ENCODE measurements around the gene PTPRN2.
"Not testable (repeated sequence)": the region's sequence is repeated elsewhere in the genome, so short reads cannot be mapped to it uniquely, and the experiment has no call there.

Gene PTPRN2

GRCh38 chr7:158535079-158535478 lies 52.5 kb downstream of the PTPRN2 start:
- in situ Hi-C loops (cut with HindIII; ENCODE audit: low sequenced_read_pairs) = no loop called here

DNA sequence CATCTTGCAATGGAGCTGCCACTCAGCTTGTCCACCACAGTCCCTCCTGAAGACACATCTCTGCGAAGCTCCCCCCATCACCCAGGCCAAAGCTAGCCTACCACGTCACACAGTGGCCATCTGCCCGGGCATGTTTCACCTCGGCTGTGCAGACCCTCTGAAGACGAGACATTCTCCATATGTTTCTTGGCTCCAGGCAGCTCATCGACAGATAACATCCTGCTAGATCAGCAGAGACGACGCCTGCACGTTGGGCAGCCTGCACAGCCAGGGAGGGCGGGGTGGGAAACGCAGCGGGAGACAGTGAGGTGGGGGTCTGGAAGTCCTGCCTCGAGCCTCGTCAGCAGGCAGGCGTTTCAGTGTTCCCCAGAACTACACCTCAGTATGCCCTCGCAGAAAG lies 53.0 kb downstream of the PTPRN2 start:
- in situ Hi-C loops (cut with HindIII; ENCODE audit: low sequenced_read_pairs) = no loop called here

DNA sequence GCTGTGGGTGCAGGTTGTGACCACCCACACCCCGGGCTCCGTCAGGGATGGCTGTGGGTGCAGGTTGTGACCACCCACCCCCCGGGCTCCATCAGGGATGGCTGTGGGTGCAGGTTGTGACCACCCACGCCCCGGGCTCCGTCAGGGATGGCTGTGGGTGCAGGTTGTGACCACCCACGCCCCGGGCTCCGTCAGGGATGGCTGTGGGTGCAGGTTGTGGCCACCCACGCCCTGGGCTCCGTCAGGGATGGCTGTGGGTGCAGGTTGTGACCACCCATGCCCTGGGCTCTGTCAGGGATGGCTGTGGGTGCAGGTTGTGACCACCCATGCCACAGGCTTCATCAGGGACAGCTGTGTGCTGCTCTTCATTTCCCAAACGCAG lies 53.5 kb downstream of the PTPRN2 start:
- in situ Hi-C loops (cut with HindIII; ENCODE audit: low sequenced_read_pairs) = not testable (repeated sequence)

DNA sequence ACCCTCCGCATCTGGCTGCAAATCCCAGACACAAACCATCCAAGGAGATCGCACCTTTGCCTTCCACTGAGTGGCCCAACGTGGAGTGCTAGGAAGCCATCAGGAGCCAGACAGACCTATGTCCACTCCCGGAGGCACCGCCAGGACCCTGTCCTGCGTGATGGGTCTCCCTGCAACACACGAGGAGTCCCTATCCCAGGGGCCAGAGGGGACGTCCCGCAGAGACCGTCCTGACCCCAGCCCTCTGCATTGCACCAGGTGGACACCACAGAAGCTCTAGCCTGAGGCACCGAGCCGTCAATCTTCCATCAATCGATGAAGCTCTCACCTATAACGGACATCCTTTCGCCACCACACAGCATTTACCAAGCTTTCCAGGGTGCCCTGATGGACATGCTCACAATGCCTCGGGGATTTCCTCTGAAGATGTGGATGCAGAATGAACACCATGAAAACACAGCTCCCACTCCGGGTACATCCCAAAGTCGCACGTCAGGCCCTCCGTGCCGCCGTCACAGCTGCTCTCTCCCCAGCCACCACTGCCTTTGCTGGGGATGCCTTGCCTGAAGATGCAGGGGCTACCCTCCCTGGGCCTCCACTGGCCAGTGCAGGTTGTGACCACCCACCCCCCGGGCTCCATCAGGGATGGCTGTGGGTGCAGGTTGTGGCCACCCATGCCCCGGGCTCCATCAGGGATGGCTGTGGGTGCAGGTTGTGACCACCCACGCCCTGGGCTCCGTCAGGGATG lies 54.1 kb downstream of the PTPRN2 start:
- in situ Hi-C loops (cut with HindIII; ENCODE audit: low sequenced_read_pairs) = no loop called here

DNA sequence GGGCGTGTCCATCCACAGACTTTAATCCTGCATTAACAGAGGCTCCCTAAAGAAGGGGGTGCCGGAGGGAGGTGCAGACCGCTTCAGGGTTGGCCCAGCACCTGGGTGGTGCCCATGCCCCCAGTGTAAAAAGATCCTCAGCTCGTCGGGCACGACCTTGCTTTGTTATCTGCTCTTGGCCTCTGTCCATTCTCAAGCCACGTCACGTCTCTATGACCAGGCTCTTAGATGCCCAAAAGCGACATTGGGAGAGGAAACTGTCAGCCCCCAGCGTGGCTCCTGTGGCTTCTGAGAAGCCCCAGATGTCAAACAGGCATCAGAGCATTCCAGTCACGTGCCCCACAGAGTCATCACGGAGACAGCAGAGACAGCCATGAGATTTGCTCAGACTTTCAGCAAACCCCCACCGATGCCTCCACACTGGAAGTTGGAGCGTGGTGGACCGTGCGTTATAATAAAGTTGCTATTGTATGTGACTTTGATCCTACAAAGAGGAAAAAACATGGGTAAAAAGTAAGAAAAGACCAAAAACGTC lies 55.5 kb downstream of the PTPRN2 start:
- in situ Hi-C loops (cut with HindIII; ENCODE audit: low sequenced_read_pairs) = no loop called here

GRCh38 chr7:158531661-158532060 lies 56.0 kb downstream of the PTPRN2 start:
- in situ Hi-C loops (cut with HindIII; ENCODE audit: low sequenced_read_pairs) = no loop called here

DNA sequence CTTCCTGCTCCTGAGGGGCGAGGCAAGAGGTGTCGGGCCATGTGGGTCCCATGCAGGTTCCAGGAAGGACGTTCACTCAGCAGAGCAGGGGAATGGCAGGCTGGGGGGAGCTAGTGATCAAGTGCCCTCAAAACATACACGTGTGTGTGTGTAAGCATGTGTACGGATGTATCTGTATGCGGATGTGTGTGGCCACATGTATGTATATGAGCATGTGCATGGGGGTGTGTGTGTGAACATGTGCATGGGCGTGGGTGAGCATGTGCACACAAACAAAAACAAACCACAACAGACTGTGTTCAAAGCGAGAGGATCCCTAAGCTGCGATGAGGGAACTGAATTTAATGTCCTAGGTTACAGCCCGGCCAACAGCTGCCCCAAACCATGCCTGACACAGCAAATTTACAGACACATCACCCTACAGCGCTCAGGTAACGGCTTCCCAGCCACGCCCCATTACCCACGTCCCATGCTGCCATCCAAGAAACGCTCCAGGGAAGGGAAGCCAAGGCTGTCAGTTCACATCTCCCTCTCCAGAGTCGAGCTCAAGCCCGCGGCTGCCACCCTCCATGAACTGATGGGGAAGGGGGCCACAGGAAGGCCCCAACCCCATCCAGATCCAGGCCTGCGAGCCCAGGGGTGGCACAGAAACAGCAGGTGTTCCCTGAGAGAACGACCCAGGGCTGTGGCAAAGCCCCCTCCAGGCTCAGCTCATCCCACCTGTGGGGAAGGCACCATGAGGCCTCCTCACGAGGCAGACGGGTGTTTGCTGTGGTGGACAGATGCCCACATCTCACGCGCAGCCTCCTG lies 56.6 kb downstream of the PTPRN2 start:
- in situ Hi-C loops (cut with HindIII; ENCODE audit: low sequenced_read_pairs) = no loop called here

DNA sequence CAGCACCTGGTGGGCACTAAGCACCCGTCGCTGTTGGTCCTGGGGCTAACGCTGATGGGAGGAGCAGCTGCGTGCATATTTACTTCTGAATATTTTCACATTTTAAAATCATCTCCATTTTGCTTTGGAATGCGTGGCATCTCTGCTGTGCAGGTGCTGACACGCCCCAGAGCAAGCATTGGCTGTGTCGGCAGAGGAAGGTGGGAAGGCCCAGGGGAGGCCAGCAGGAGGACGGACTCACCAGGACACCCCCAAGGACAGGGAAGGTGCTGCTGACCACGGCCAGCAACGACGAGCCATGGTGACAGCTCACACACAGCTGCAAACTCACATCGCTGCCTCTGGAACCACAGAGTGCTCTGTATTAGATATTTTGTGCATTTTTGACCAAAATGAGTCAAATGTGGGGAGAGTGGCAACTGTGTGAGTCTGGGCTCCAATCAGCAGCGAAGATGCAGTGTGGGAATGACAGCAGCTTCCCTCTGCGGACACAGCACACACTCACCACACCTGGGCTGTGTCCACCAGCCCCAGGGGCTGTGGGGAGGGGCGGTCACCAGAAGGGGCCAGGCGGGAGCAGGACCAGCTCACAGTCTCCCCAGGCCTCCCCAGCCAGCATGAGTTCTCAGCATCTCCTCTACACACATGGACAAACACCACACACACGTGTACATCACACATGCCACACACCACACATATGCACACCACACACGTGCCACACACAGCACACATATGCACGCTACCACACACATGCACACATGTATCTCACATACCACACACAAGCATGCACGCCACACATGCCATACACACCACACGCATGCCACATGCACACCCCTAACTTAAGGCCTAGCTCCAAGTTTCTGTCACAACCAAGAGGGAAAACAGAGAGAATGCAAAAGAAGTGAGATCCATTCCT lies 58.2 kb downstream of the PTPRN2 start:
- in situ Hi-C loops (cut with HindIII; ENCODE audit: low sequenced_read_pairs) = no loop called here

DNA sequence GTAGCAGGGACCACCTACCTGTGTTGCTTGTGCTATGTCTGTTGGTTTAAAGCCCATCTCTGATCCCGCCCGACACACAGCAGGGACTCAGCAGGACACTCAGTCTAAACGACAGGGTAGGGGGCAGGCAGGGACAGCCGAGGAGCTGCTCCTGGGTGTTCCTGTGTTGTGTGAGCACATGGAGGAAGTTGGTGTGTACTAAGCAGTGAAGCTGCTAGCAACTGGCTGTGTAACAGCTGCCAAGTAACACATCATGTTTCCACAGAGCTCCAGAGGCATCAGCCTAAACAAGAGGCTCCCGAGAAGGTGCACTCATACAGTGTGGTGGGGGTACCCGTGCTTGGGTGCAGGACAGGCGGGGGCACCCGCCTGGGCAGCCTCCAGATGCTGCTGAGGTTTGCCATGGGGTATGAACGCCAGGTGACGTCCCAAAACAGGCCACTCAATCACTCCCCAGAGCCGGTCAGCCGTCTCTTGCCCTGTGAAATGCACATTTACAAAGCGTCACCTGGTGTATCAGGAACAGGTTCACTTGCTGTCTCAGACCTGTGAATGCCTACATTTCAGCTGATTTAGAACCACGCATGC lies 59.6 kb downstream of the PTPRN2 start:
- in situ Hi-C loops (cut with HindIII; ENCODE audit: low sequenced_read_pairs) = no loop called here

DNA sequence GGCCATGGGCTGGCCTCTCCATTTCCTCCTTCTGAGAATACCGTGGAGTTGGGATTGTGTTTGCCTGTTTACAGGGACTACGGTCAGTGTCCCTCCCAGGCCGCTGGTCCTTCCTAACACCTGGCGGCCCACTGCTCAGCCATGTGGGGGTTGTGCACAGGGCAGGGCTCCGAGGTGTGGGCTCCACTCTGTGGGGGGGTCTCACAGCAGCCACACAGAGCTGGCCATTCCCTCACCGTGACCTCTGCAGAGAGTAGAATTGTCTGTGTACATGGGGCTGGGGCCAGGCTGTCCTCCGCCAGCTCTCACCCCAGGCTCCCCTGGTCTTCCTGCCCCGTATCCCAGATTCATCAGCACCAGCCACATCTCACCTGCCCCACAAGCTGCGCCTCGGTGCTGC lies 60.1 kb downstream of the PTPRN2 start:
- in situ Hi-C loops (cut with HindIII; ENCODE audit: low sequenced_read_pairs) = no loop called here

DNA sequence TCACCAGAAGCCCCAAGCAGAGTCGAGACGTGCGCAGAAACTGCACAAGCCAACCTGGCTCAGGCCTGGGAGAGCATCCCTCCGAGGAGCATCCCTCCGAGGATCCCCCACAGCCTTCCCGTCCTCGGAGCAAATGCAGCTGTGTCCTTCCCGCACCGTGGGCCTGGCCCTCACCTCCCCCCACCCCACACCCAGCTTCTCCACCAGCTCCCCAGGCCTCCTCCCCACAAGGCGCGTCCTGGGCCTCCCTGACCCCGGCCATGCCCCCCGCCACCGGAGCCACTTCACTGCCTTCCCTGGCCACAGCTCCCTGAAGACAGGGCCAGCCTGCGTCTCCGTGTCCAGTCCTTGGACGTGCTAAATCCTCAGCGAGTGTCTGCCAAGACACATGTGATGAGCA lies 60.6 kb downstream of the PTPRN2 start:
- in situ Hi-C loops (cut with HindIII; ENCODE audit: low sequenced_read_pairs) = no loop called here

GRCh38 chr7:158526531-158526930 lies 61.1 kb downstream of the PTPRN2 start:
- in situ Hi-C loops (cut with HindIII; ENCODE audit: low sequenced_read_pairs) = no loop called here

GRCh38 chr7:158525648-158526484 lies 61.8 kb downstream of the PTPRN2 start:
- in situ Hi-C loops (cut with HindIII; ENCODE audit: low sequenced_read_pairs) = no loop called here

DNA sequence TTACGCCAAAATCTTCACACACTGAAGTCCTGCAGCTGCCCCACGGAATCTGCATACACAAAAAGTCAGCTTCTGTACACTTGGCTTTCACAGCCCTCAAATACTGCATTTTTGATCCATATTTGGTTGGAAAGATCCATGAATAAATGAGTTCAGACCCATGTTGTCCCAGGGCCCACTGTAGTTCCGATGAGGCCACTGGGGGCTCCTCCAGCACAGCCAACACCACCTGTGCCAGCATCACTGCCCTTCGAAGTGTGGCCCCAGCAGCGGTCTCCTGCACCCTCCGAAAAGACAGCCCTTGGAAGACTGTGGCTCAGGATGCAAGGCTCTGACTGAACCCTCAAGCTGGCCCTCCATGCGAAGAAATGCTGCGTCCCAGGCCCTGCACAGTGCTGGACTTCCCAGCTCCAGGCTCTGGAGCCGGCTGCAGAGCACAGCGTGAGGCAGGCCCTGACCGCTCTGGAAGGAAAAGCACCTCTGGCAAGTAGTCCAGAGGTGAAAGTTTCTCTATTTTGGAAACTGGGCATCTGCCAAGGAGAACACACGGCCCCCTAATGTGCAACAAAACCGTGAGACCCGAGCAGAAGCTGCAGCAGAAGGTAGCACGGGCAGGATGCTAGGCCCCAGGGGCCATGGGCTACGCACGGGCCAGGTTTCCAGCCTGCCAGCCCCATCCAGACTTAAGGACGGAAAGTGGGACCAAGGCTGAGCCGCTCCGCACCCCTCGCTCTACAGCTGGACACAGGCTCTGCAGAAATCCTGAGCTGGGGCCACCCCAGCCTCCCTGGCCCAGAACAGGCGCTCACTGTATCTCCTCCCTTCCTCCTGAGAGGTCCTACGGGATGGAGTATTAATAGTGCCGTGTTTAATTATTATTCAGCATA lies 62.6 kb downstream of the PTPRN2 start:
- in situ Hi-C loops (cut with HindIII; ENCODE audit: low sequenced_read_pairs) = no loop called here

DNA sequence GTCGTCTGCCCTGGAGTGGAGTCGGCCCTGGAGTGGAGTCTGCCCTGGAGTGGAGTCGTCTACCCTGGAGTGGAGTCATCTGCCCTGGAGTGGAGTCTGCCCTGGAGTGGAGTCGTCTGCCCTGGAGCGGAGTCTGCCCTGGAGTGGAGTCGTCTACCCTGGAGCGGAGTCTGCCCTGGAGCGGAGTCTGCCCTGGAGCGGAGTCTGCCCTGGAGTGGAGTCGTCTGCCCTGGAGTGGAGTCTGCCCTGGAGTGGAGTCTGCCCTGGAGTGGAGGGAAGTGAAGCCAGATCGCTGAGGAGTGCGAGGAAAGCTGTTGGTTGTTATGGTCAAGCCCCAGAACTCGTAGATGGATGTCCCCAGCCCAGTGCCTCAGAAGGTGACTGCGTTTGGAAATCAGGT lies 63.3 kb downstream of the PTPRN2 start:
- in situ Hi-C loops (cut with HindIII; ENCODE audit: low sequenced_read_pairs) = not testable (repeated sequence)

DNA sequence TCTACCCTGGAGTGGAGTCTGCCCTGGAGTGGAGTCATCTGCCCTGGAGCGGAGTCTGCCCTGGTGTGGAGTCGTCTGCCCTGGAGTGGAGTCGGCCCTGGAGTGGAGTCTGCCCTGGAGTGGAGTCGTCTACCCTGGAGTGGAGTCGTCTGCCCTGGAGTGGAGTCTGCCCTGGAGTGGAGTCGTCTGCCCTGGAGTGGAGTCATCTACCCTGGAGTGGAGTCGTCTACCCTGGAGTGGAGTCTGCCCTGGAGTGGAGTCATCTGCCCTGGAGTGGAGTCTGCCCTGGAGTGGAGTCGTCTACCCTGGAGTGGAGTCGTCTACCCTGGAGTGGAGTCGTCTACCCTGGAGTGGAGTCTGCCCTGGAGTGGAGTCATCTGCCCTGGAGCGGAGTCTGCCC lies 63.7 kb downstream of the PTPRN2 start:
- in situ Hi-C loops (cut with HindIII; ENCODE audit: low sequenced_read_pairs) = not testable (repeated sequence)

DNA sequence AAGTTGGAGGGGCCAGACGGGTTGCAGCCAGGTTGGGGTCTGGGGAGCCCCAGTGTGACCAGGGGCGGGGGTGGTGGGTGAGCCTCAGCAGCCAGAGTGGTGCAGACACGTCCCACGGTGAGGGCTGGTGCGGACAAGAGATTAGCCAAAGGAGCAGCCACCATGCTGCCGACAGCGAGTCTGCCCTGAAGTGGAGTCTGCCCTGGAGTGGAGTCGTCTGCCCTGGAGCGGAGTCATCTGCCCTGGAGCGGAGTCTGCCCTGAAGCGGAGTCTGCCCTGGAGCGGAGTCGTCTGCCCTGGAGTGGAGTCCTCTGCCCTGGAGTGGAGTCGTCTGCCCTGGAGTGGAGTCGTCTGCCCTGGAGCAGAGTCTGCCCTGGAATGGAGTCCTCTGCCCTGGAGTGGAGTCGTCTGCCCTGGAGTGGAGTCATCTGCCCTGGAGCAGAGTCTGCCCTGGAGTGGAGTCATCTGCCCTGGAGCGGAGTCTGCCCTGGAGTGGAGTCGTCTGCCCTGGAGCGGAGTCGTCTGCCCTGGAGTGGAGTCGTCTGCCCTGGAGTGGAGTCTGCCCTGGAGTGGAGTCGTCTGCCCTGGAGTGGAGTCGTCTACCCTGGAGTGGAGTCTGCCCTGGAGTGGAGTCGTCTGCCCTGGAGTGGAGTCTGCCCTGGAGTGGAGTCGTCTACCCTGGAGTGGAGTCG lies 64.3 kb downstream of the PTPRN2 start:
- in situ Hi-C loops (cut with HindIII; ENCODE audit: low sequenced_read_pairs) = not testable (repeated sequence)

DNA sequence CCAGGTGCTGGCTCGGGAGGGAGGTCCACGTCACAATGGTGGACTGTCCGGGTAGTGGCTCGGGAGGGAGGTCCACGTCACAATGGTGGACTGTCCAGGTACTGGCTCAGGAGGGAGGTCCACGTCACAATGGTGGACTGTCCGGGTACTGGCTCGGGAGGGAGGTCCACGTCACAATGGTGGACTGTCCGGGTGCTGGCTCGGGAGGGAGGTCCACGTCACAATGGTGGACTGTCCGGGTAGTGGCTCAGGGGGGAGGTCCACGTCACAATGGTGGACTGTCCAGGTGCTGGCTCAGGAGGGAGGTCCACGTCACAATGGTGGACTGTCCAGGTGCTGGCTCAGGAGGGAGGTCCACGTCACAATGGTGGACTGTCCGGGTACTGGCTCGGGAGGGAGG lies 65.8 kb downstream of the PTPRN2 start:
- in situ Hi-C loops (cut with HindIII; ENCODE audit: low sequenced_read_pairs) = not testable (repeated sequence)
